GM21619 (cell line): ENCODE data around the gene CCDC141.
"Not testable (repeated sequence)": the region's sequence is repeated elsewhere in the genome, so short reads cannot be mapped to it uniquely, and the experiment has no call there.

ENCODE experiments used
- ATAC-seq: cut with Tn5 transposase; IDR thresholded peaks from one replicate; pipeline ENCODE4 v1.9.1; 2021; ENCODE audit not compliant: unreplicated experiment

Gene CCDC141

GRCh38 chr2:178982652-178983051, 67.3 kb downstream of the CCDC141 start:
- ATAC-seq = not testable (repeated sequence)

DNA sequence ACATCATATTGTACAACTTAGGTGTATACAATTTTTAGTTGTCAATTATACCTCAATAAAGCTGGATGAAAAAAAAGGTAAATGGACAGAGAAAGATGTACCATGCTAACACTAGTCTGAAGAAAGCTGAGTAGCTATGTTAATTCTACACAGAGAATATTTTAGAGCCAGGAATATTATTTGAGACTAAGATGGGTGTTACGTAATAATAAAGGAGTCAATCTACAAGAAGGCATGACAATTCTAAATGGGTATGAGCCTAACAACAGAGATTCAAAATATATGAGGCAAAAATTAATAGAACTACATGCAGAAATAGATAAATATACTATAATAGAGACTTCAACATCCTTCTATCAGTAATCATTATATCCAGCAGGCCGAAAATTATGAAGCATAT, 69.1 kb downstream of the CCDC141 start:
- no peak for ATAC-seq

DNA sequence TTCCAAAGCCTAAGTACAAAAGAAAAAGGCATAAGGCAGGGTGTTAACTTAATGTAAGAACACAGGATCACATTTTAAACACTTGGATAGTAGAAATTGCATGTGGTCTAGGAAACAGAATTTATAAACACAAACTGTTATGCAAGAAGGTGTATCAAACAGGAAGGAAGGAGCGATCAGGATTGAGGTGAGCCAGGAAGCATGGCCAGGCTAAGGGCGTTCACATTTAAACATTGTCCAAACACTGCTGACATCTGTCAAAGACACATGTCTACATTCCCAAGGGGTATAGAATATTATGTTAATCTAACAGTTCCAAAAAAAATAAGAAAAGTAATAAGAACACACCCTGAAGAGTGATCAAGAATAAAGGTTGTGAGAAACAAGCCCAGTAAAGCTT, 71.3 kb downstream of the CCDC141 start:
- no peak for ATAC-seq

DNA sequence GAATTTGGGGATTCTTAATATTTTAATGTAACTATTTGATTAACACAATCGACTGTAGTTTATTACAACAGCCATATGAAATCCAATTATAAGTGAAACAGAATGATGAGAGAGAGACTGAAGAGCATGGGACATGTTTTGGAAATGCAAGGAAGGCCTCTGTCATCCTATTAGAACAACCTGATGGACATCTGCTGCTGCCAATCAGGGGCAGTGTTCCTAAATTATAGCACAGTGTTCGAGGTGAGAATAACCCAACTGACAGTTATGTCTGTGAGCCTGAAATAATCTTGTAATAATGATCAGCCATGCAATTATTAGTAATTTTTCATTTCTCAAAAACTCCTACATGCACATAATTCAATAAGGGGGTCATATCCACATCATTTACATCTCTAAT, 73.6 kb downstream of the CCDC141 start:
- ATAC-seq = no peak

- no peak for ATAC-seq
Observed at GRCh38 chr2:178962805-178963433, 87.0 kb downstream of the CCDC141 start.

GRCh38 chr2:178962152-178962551, 87.8 kb downstream of the CCDC141 start:
- no peak for ATAC-seq

DNA sequence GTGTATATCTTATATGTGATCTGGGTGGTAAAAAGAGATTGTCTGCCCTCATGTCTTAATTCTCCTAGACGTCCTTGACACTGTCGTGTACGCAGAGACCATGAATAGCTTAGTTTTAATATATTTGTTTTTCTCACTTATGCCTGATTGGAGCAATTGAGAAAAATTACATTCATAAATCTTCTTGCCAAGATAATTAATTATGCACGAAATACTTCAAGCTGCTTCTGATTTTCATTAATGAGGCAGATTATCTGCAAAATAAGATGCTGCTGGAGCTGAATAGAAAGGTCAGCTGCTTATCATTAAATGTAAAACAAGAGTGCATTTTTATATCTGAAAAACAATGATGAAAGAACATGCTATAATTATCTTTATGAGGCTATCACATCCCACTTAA, 95.9 kb downstream of the CCDC141 start:
- no peak for ATAC-seq

DNA sequence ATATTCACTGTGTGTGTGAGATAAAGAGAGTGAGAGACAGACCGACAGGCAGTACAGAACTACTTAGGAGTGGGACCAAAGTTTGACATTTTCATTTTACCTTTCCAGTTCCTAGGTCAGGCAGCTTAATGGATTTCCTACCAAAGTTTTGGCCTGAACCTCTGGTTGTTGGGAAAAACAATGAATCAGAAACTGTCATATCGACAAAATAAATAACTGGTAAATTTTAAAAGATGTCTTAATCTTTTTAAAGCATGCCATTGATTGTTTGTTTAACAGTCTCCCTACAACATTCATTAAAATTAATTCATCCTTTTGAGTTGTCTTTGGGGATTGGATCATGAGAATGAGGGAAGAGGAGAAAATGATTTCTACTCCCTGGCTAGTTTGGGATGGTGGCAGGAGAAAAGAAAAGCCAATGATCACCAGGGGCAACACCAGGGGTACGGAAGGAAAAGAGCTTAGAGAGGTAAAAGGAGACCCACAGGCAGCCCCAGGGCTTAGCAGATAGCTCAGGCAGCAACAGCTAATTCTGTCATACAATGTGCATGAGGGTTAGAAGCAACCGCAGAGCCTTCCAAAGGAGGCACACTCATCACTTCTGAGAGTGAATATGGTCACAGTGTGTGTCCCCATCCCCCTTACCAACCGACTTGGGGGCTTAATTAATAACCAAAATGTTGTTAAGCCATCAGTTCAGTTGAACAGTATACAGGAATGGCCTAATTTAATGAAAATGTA, 98.5 kb downstream of the CCDC141 start:
- ATAC-seq = no peak

GRCh38 chr2:178949584-178949983, 100.4 kb downstream of the CCDC141 start:
- peak; percentile 94 for ATAC-seq

GRCh38 chr2:178949151-178949550, 100.8 kb downstream of the CCDC141 start:
- ATAC-seq = no peak

DNA sequence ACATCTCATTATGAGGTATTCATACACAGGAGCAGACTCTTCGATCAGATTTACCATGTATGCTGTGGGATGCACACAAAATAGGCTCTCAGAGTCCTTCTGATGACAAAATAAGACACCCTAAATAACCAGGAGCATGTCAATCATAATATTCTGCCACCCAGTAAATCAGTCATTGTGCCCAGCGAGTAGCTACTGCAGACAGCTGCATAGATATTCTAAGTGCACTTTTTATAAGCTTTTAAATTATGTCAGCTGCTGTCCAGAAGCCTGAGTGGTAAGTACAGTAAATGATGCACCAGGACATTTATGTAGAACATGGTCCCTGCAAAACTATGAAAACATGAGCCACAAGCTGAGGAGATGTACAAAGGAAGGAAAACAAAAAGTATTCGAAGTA, 102.9 kb downstream of the CCDC141 start:
- no peak for ATAC-seq

GRCh38 chr2:178946494-178946893, 103.4 kb downstream of the CCDC141 start:
- no peak for ATAC-seq

DNA sequence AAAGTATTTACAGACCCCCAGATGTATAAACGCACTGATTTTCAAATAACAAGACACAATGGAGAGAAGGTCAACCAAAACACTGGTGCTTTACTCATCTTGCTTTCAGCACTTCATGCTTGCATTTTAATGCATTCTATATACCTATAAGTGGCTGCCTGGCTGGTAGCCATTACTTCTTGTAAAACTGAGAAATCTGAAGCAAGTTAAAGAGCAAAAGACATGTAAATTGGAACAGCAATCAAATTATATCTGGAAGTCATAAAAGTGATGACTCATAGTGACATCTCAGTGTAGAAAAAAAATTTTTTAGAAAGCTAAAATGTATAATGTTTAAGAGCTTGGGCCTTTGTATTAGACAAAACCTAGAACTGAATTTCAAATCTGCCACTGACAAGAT, 106.2 kb downstream of the CCDC141 start:
- no peak for ATAC-seq

DNA sequence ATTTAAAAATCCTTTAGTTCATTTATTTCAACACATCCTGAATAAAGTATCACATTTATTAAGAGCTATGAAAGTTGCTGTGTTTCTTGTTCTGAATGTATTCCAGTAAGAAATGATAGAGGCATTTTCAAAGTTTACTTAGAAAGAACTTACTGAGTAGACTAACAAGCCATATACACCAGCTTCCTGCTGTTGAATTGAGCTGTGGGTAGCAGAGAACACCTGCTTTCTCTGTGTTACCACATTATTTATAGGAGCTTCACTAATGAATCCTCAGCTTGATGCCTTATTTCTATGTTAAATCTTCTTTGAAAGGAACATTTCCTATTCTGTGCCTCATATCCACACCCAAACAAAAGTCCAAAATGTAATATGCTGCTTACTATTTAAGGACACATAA, 115.4 kb downstream of the CCDC141 start:
- no peak for ATAC-seq

DNA sequence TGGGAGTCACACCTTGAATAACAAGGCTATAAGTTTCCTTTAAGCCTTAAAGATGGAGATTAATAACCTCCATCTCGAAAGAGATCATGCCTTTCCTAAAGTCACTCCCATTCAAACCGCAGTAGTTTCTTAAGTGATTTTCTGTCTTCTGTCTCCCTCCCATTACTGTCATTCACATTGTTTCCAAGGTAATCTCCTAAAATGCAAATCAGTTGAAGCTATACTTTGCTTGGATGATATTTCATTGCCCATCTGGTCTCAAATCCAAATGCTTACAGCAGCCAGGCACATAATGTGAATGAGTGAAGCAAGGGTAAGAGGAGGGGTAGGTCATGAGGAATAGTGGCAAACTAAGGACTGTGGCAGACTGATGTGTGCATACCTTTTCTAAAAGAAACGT, 116.4 kb downstream of the CCDC141 start:
- no peak for ATAC-seq

DNA sequence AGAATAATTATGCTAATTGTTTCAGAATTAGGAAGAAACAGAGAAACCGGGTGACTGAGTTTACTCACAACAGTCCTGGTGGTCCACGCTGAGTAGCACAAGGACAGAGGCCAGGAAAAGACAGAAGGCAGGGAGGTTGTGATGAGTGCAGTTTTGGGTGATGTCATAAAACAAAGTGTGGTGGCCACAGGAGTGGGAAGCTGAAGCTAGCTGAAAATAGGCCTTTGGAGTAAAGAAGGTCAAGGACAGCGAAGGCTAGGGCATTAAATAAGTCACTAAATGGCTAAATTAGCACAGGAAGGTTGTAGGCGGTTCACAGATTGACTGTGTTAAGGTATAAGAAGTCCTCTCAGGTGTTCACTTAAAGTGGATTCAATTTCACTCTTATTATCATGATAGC, 121.9 kb downstream of the CCDC141 start:
- ATAC-seq = peak; percentile 65

- no peak for ATAC-seq
Observed at GRCh38 chr2:178927173-178927572, 122.8 kb downstream of the CCDC141 start.

GRCh38 chr2:178924817-178925216, 125.1 kb downstream of the CCDC141 start:
- ATAC-seq = no peak

- ATAC-seq = no peak
Observed at GRCh38 chr2:178923546-178923945, 126.4 kb downstream of the CCDC141 start.

GRCh38 chr2:178920916-178921513, 128.9 kb downstream of the CCDC141 start:
- no peak for ATAC-seq

- ATAC-seq = no peak
Observed at GRCh38 chr2:178917555-178917954, 132.4 kb downstream of the CCDC141 start.

DNA sequence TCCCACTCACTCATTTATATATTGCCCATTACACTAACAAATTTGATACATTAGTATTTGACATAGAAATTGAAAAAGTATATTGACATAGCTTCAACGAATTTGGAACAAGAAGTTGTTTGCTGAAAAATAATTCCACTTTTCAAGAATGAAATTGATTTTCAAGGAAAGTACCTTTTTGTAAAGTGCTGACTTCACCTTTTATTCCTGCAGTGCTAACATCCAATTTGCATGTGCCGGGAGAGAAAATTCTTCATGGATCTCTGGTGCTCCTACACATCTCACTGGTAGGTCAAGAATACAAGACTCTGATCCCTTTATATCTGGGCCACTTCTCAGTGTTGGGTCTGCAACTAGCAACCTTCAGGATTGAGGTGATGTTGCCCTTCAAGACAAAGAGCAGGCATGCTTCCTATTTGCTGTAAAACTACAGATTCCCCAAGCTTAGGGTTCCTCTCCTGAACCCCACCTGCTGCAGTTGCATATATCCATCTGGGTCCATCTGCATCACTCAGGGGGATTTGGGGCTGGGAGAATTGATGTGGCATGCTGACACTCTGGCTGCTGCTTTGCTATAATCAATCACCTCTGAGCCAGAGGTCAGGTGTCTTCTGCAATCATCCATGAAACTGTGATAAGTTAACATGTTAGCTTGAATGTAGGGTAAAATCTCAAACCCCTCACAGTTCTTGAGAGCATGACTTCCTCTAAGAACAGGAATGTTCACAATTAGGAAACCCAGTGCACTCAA, 134.3 kb downstream of the CCDC141 start:
- ATAC-seq = no peak
